Globus pallidus (tissue), 1 donor: ENCODE data around the gene ARHGAP33.
"Not testable (repeated sequence)": the region's sequence is repeated elsewhere in the genome, so short reads cannot be mapped to it uniquely, and the experiment has no call there.

Experiments used
- DNase-seq: peaks from one replicate; pipeline ENCODE4 v3.0.0-alpha.2; 2015; ENCODE audit warnings: low spot score

The ARHGAP33 gene

DNA sequence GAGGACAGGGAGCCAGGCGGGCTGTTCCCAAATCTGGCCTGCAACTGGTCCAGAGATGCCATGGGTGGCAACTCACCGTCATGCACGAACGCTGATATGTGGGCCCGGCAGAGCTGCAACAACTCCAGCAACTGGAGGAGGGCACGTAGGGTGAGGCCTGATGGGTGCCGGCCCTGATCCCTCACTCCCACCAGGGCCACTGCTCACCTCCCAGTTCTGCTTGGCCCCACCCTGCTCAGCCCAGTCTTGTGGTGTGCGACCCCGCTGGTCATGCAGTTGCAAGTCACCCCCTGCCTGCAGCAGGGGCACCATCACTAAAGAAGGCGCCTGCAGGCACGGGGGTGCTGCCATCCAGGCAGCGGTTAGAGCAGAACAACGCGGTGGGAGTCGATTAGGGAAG lies 16.9 kb downstream of the ARHGAP33 start:
- no peak for DNase-seq

GRCh38 chr19:35792888-35793287 lies 17.5 kb downstream of the ARHGAP33 start:
- DNase-seq = no peak

GRCh38 chr19:35793381-35794165 lies 18.2 kb downstream of the ARHGAP33 start:
- DNase-seq = no peak

GRCh38 chr19:35795564-35795963 lies 20.2 kb downstream of the ARHGAP33 start:
- DNase-seq = not testable (repeated sequence)

GRCh38 chr19:35796645-35797542 lies 21.5 kb downstream of the ARHGAP33 start:
- DNase-seq = no peak

GRCh38 chr19:35797663-35798062 lies 22.3 kb downstream of the ARHGAP33 start:
- DNase-seq = peak; percentile 16

DNA sequence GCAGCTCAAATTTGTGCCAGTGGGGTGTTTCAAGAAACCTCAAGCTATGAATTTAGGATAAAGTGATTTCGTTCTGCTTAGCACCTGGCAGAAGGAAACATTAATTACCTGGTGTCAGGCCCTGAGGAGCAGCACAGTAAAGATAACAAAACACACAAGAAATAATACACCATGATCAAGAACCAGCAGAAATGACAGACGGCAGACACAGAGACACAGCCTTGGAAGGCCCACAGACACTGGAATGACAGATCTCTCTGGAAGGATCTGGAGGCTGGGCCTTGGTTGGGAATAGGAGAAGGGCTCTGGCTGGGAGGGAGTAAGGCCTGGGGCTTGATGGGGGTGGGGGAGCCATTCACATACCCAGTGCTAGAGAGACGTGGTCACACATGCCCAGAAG lies 26.5 kb downstream of the ARHGAP33 start:
- DNase-seq = no peak

DNA sequence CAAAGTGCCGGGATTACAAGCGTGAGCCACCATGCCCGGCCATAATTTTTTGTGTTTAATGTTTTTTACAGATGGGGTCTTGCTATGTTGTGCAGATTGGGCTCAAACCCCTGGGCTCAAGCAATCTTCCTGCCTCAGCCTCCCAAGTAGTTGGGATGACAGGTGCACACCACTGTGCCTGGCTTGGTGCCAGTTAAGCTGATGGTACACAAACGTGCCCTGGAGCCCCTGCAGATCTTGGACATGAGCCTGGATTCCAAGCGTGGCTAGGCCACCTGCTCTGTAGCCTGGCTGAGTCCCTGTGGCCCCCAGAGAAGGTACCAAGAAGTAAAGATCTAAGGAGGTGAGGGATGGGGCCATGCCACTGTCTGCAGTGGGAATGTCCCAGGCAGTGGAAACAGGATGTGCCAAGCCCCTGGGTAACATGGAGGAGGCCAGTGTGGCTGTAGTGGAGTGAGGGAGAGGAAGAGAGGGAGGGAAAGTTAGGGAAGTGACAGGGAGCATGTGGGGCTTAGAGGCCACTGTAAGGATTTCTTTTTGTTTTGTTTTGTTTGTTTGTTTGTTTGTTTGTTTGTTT lies 30.2 kb downstream of the ARHGAP33 start:
- DNase-seq = no peak

GRCh38 chr19:35806597-35806996 lies 31.2 kb downstream of the ARHGAP33 start:
- no peak for DNase-seq

DNA sequence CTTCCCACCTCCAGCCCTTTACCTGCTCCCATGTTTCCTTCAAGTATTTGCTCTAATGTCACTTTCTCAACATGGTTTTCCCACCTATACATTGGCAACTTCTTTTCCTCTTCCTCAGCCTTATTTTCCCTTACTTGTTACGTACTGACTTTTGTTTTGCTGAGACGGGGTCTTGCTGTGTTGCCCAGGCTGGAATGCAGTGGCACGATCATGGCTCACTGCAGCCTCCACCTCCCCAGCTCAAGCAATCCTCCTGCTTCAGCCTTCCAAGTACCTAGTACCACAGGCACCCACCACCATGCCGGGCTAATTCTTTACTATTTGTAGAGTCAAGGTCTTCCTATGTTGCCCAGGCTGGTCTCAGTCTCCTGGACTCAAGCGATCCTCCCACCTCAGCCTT lies 32.3 kb downstream of the ARHGAP33 start:
- DNase-seq = no peak

GRCh38 chr19:35811317-35812219 lies 36.2 kb downstream of the ARHGAP33 start:
- no peak for DNase-seq

- no peak for DNase-seq
Measured at GRCh38 chr19:35812220-35813042, 37.1 kb downstream of the ARHGAP33 start, which contains the start of gene PRODH2. PRODH2 (minus strand) TSS chr19:35812845; CDS start chr19:35812805, 40 bp downstream.

DNA sequence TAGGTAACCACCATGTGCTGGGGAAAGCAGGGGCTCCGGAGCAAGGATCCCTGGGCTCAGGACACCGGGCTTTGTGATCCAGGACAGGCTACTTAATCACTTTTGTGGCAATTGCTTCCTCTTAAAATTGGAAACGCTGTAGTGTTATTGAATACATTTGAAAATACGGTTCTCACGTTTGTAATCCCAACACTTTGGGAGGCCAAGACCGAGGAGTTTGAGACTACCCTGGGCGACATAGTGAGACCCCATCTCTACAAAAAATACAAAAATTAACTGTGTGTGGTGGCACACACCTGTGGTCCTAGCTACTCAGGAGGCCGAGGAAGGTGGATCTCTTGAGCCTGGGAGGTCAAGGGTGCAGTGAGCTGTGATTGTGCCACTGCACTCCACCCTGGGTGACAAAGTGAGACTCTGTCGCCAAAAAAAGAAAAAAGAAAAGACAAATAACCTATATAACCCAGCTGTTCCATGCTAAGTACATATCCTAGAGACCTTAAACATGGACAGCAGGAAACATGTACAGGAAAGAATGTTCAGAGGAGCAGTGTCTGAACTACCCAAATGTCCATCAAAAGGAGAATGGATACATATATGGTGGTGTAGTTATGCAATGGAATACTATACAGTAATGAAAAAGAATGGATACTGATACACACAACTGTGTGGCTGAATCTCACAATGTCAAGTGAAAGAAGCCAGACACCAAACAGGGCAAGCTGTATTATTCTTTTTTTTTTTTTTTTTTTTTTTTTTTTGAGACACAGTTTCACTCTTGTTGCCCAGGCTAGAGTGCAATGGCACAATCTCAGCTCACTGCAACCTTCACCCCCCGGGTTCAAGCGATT lies 37.9 kb downstream of the ARHGAP33 start:
- DNase-seq = no peak

GRCh38 chr19:35816262-35816661 lies 40.9 kb downstream of the ARHGAP33 start:
- no peak for DNase-seq

DNA sequence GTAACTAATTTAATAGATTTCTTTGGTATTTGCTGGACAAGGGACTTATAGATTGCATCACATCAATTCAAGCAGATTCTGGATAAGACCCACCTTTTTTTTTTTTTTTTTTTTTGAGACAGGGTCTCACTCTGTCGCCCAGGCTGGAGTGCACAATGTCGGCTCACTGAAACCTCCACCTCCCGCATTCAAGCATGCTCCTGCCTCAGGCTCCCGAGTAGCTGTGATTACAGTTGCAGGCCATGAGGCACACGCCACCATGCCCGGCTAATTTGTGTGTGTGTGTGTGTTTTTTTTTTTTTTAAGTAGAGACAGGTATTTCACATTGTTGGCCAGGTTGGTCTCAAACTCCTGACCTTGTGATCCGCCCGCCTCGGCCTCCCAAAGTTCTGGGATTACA lies 41.5 kb downstream of the ARHGAP33 start:
- no peak for DNase-seq

GRCh38 chr19:35818445-35818844 lies 43.1 kb downstream of the ARHGAP33 start:
- DNase-seq = no peak

GRCh38 chr19:35822579-35822978 lies 47.2 kb downstream of the ARHGAP33 start:
- DNase-seq = no peak

GRCh38 chr19:35824150-35824549 lies 48.8 kb downstream of the ARHGAP33 start:
- no peak for DNase-seq

DNA sequence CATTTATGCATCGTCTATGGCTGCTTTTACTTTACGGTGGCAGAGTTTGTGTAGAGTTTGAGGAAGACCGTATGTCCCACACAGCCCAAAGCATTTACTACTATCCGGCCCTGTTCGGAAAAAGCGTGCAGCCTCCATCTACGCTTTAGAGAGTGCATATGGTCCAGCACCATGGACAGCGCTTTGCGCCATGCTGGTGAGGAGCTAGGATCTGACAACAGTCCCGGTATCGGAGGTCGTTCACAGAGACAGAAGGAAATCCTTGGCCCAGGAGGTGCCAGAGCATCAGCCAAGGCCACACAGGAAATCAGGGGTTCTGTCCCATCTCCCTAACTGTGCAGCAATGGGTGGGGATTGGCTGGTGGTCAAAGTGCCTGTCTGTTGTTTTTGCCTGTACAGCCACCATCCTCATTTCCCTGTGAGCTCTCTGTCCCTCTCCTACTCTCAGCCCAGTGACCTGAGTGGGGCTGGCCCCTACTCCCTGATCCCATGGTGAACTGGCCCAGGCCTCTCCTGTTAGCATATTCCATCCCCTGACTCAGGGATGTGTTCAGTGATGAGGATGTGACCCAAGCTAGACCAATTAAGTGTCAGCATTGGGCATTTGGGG lies 53.4 kb downstream of the ARHGAP33 start:
- peak; percentile 54 for DNase-seq
